ENCODE results near the gene DAND5.

DAND5 gene

GRCh38 chr19:12984143-12984627 lies 14.8 kb downstream of the DAND5 start:
- Histone ChIP-seq H3K4me1 (ENCODE audit: control insufficient read depth, insufficient read depth, low read length) (peaks cover 16% of the 10 kb centered on the region), H3K36me3 (ENCODE audit: control insufficient read depth, insufficient read depth, low read length) (no peaks in the 10 kb centered on the region), H3K27me3 (ENCODE audit: control insufficient read depth, insufficient read depth, low read length, poor library complexity, severe bottlenecking) (peaks cover 77% of the 10 kb centered on the region), H3K27ac (ENCODE audit: insufficient read depth, low read depth, low read length, poor library complexity, severe bottlenecking) (no peak overlapping the region), H3K9me3 (ENCODE audit: control insufficient read depth, low read length) (no peaks in the 10 kb centered on the region), H3K4me3 (ENCODE audit: insufficient read depth, low read depth, low read length) (no peak overlapping the region)
- WGBS, 2 experiments: 89 to 95% methylated on average over 3 of the region's 3 CpGs

GRCh38 chr19:12984683-12985048 lies 15.3 kb downstream of the DAND5 start:
- Histone ChIP-seq H3K36me3 (ENCODE audit: control insufficient read depth, insufficient read depth, low read length) (no peaks in the 10 kb centered on the region), H3K9me3 (ENCODE audit: control insufficient read depth, low read length) (no peaks in the 10 kb centered on the region), H3K4me1 (ENCODE audit: control insufficient read depth, insufficient read depth, low read length) (peaks cover 16% of the 10 kb centered on the region), H3K4me3 (ENCODE audit: insufficient read depth, low read depth, low read length) (no peak overlapping the region), H3K27me3 (ENCODE audit: control insufficient read depth, insufficient read depth, low read length, poor library complexity, severe bottlenecking) (peaks cover 82% of the 10 kb centered on the region), H3K27ac (ENCODE audit: insufficient read depth, low read depth, low read length, poor library complexity, severe bottlenecking) (no peak overlapping the region)
- 44 to 46% methylated on average over 10 of the region's 10 CpGs for WGBS, 2 experiments

GRCh38 chr19:12985049-12985776 lies 15.8 kb downstream of the DAND5 start:
- 60 to 62% methylated on average over 16 of the region's 16 CpGs for WGBS, 2 experiments
- H3K9me3 ChIP-seq (ENCODE audit: control insufficient read depth, low read length): no peaks in the 10 kb centered on the region
- H3K4me3 ChIP-seq (ENCODE audit: insufficient read depth, low read depth, low read length): no peak overlapping the region
- no peaks in the 10 kb centered on the region for H3K36me3 ChIP-seq (ENCODE audit: control insufficient read depth, insufficient read depth, low read length)
- H3K27me3 ChIP-seq (ENCODE audit: control insufficient read depth, insufficient read depth, low read length, poor library complexity, severe bottlenecking): peaks cover 87% of the 10 kb centered on the region
- H3K27ac ChIP-seq (ENCODE audit: insufficient read depth, low read depth, low read length, poor library complexity, severe bottlenecking): no peak overlapping the region
- peaks cover 16% of the 10 kb centered on the region for H3K4me1 ChIP-seq (ENCODE audit: control insufficient read depth, insufficient read depth, low read length)

- H3K36me3 ChIP-seq (ENCODE audit: control insufficient read depth, insufficient read depth, low read length): no peaks in the 10 kb centered on the region
- H3K27ac ChIP-seq (ENCODE audit: insufficient read depth, low read depth, low read length, poor library complexity, severe bottlenecking): no peak overlapping the region
- H3K9me3 ChIP-seq (ENCODE audit: control insufficient read depth, low read length): no peaks in the 10 kb centered on the region
- H3K4me3 ChIP-seq (ENCODE audit: insufficient read depth, low read depth, low read length): no peak overlapping the region
- H3K4me1 ChIP-seq (ENCODE audit: control insufficient read depth, insufficient read depth, low read length): peaks cover 16% of the 10 kb centered on the region
- 92 to 94% methylated on average over 12 of the region's 12 CpGs for WGBS, 2 experiments
- H3K27me3 ChIP-seq (ENCODE audit: control insufficient read depth, insufficient read depth, low read length, poor library complexity, severe bottlenecking): peaks cover 97% of the 10 kb centered on the region
Observed at GRCh38 chr19:12986726-12987125, 17.4 kb downstream of the DAND5 start.

DNA sequence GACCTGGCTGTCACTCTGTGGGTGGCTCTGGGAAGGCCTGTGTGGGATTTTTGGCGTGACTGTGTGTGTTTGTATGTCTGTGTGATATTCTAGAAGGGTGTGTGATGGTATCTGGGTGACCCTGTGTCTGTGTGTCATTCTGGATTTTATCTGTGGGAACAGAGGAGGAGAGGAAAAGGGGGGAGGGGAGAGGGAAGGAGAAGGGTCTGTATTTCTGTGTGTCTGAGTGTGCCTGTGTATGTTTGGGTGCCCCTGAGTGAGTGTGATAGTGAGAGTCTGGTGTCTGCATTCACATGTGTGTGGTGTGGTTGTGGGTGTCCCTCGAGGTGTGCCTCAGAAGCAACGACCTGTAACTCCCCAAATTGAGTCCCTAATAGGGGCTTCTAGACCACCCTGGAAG lies 17.8 kb downstream of the DAND5 start:
- Histone ChIP-seq H3K9me3 (ENCODE audit: control insufficient read depth, low read length) (no peaks in the 10 kb centered on the region), H3K4me3 (ENCODE audit: insufficient read depth, low read depth, low read length) (no peak overlapping the region), H3K27me3 (ENCODE audit: control insufficient read depth, insufficient read depth, low read length, poor library complexity, severe bottlenecking) (peaks cover 97% of the 10 kb centered on the region), H3K4me1 (ENCODE audit: control insufficient read depth, insufficient read depth, low read length) (peaks cover 16% of the 10 kb centered on the region), H3K27ac (ENCODE audit: insufficient read depth, low read depth, low read length, poor library complexity, severe bottlenecking) (no peak overlapping the region), H3K36me3 (ENCODE audit: control insufficient read depth, insufficient read depth, low read length) (no peaks in the 10 kb centered on the region)
- WGBS, 2 experiments: 70 to 73% methylated on average over 3 of the region's 3 CpGs

DNA sequence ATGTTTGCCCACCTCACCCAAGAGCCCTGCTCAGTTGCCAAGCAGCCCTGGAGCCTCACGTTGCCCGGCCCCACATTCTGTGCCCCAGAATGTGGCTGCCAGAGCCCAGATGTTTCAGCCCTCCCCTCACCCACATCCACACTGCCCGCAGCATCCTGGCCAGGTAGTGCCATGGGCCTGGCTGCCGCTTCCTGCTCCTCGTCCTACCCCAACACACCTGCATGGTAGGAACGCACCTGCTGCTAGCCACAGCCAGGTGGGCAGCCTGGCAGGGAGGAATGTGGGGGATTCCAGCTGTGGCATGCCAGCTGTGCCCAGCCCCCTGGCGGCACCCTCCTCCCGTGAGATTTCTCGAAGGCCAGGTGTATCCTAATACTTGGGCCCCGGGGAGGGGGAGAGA lies 18.4 kb downstream of the DAND5 start:
- peaks cover 97% of the 10 kb centered on the region for H3K27me3 ChIP-seq (ENCODE audit: control insufficient read depth, insufficient read depth, low read length, poor library complexity, severe bottlenecking)
- peaks cover 16% of the 10 kb centered on the region for H3K4me1 ChIP-seq (ENCODE audit: control insufficient read depth, insufficient read depth, low read length)
- H3K27ac ChIP-seq (ENCODE audit: insufficient read depth, low read depth, low read length, poor library complexity, severe bottlenecking): no peak overlapping the region
- no peaks in the 10 kb centered on the region for H3K9me3 ChIP-seq (ENCODE audit: control insufficient read depth, low read length)
- H3K36me3 ChIP-seq (ENCODE audit: control insufficient read depth, insufficient read depth, low read length): no peaks in the 10 kb centered on the region
- WGBS, 2 experiments: 76 to 77% methylated on average over 10 of the region's 10 CpGs
- no peak overlapping the region for H3K4me3 ChIP-seq (ENCODE audit: insufficient read depth, low read depth, low read length)

DNA sequence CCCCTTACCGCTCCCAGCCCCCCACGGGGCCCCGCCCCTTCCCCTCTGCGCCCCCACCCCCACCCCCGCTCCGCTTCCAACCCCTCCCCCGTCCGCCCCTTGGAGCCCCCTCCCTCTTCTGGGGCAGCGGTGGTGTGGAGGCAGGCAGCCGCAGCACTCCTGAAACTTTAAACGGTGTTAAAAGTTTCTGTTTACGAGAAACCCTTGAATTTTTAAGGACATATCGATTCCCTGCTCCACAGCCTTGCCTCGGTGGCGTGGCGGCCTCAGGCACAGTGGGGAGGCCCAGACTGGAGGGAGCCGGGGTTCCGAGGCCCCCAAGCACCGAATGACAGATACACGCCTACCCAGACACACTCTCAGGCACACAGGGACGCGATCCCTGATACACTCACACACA lies 21.1 kb downstream of the DAND5 start:
- Histone ChIP-seq H3K4me1 (ENCODE audit: control insufficient read depth, insufficient read depth, low read length) (peaks cover 8% of the 10 kb centered on the region), H3K27me3 (ENCODE audit: control insufficient read depth, insufficient read depth, low read length, poor library complexity, severe bottlenecking) (peaks cover 97% of the 10 kb centered on the region), H3K4me3 (ENCODE audit: insufficient read depth, low read depth, low read length) (no peak overlapping the region), H3K36me3 (ENCODE audit: control insufficient read depth, insufficient read depth, low read length) (no peaks in the 10 kb centered on the region), H3K9me3 (ENCODE audit: control insufficient read depth, low read length) (no peaks in the 10 kb centered on the region), H3K27ac (ENCODE audit: insufficient read depth, low read depth, low read length, poor library complexity, severe bottlenecking) (no peak overlapping the region)
- WGBS, 2 experiments: 33 to 38% methylated on average over 16 of the region's 22 CpGs

GRCh38 chr19:12990853-12991252 lies 21.5 kb downstream of the DAND5 start:
- Histone ChIP-seq H3K36me3 (ENCODE audit: control insufficient read depth, insufficient read depth, low read length) (no peaks in the 10 kb centered on the region), H3K27ac (ENCODE audit: insufficient read depth, low read depth, low read length, poor library complexity, severe bottlenecking) (no peak overlapping the region), H3K4me1 (ENCODE audit: control insufficient read depth, insufficient read depth, low read length) (peaks cover 3% of the 10 kb centered on the region), H3K4me3 (ENCODE audit: insufficient read depth, low read depth, low read length) (no peak overlapping the region), H3K9me3 (ENCODE audit: control insufficient read depth, low read length) (no peaks in the 10 kb centered on the region), H3K27me3 (ENCODE audit: control insufficient read depth, insufficient read depth, low read length, poor library complexity, severe bottlenecking) (peaks cover 94% of the 10 kb centered on the region)
- WGBS, 2 experiments: 67% methylated on average over 3 of the region's 3 CpGs

DNA sequence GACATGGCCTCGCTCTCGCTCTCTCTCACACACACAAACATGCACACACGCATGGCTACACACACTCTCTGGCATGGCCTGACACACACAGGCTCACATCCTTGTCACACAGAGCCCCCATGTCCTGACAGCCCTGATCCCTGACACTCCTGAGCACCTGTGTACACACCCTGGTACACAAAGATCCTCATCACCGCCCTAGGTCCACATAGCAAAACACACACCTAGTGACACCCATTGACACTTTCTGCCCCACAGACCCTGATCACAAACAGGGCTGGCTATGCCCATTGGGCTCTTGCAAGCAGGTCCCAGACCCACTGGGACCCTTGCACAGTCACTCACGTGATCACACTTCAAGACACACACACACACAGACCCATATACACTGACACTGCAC lies 21.9 kb downstream of the DAND5 start:
- WGBS, 2 experiments: 87 to 92% methylated on average over 5 of the region's 5 CpGs

DNA sequence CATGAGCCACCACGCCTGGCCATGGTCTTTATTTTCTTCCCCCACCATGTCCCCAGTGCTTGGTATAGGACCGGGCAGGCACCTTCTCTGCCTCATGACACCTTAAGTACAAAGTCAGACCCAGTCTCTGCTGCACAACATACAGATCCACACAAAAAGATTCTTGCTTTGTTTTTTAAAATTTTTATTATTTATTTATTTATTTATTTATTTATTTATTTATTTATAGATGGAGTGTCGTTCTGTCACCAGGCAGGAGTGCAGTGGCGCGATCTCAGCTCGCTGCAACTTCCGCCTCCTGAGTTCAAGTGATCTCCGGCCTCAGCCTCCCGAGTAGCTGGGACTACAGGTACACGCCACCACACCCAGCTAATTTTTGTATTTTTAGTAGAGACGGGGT lies 23.4 kb downstream of the DAND5 start:
- Histone ChIP-seq H3K9me3 (ENCODE audit: control insufficient read depth, low read length) (no peaks in the 10 kb centered on the region), H3K27me3 (ENCODE audit: control insufficient read depth, insufficient read depth, low read length, poor library complexity, severe bottlenecking) (peaks cover 94% of the 10 kb centered on the region), H3K4me1 (ENCODE audit: control insufficient read depth, insufficient read depth, low read length) (no peaks in the 10 kb centered on the region), H3K36me3 (ENCODE audit: control insufficient read depth, insufficient read depth, low read length) (no peaks in the 10 kb centered on the region), H3K27ac (ENCODE audit: insufficient read depth, low read depth, low read length, poor library complexity, severe bottlenecking) (no peak overlapping the region), H3K4me3 (ENCODE audit: insufficient read depth, low read depth, low read length) (no peak overlapping the region)
- WGBS, 2 experiments: 88 to 90% methylated on average over 11 of the region's 11 CpGs

More for the DNA sequence above, 21.9 kb downstream of the DAND5 start:
- Histone ChIP-seq H3K36me3 (ENCODE audit: control insufficient read depth, insufficient read depth, low read length) (no peaks in the 10 kb centered on the region), H3K4me3 (ENCODE audit: insufficient read depth, low read depth, low read length) (no peak overlapping the region), H3K27ac (ENCODE audit: insufficient read depth, low read depth, low read length, poor library complexity, severe bottlenecking) (no peak overlapping the region), H3K4me1 (ENCODE audit: control insufficient read depth, insufficient read depth, low read length) (no peaks in the 10 kb centered on the region), H3K9me3 (ENCODE audit: control insufficient read depth, low read length) (no peaks in the 10 kb centered on the region), H3K27me3 (ENCODE audit: control insufficient read depth, insufficient read depth, low read length, poor library complexity, severe bottlenecking) (peaks cover 94% of the 10 kb centered on the region)

All from ectodermal cell (in vitro differentiated cells).